GM12875 (cell line): Measurements from ENCODE around the gene SCYGR1.

ENCODE experiments used
- H3K4me3 ChIP-seq: one replicate; pipeline ENCODE4 v1.5.1; 2011; ENCODE audit warnings: low read depth, low read length, control low read depth
- TF ChIP-seq, protein P1 (sequence below): IDR thresholded peaks from 2 replicates; pipeline ENCODE4 v1.5.1; 2011; ENCODE audit warnings: low read depth, mild to moderate bottlenecking, control low read depth, inconsistent platforms, low read length, moderate library complexity, borderline replicate concordance; ENCODE audit not compliant: insufficient read depth

The SCYGR1 gene

DNA sequence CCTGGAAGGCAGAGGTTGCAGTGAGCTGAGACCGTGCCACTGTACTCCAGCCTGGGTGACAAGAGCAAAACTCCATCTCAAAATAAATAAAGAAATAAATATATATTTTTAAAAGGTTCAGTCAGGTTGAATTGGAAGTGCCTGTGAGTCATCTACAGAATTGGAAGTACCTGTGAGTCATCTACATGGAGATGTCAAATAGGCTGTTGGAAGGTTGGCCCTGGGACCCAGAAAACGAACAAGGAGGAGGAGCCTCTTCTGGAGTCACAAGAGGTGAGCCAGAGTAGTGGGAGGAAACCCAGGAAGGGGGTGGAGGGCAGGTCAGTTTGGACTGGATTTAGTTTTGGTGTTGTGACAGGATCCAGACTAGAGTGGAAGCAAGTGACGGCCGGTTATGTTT lies 15.2 kb upstream of the SCYGR1 start:
- TF ChIP-seq, protein P1, sequence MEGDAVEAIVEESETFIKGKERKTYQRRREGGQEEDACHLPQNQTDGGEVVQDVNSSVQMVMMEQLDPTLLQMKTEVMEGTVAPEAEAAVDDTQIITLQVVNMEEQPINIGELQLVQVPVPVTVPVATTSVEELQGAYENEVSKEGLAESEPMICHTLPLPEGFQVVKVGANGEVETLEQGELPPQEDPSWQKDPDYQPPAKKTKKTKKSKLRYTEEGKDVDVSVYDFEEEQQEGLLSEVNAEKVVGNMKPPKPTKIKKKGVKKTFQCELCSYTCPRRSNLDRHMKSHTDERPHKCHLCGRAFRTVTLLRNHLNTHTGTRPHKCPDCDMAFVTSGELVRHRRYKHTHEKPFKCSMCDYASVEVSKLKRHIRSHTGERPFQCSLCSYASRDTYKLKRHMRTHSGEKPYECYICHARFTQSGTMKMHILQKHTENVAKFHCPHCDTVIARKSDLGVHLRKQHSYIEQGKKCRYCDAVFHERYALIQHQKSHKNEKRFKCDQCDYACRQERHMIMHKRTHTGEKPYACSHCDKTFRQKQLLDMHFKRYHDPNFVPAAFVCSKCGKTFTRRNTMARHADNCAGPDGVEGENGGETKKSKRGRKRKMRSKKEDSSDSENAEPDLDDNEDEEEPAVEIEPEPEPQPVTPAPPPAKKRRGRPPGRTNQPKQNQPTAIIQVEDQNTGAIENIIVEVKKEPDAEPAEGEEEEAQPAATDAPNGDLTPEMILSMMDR, result no peak

DNA sequence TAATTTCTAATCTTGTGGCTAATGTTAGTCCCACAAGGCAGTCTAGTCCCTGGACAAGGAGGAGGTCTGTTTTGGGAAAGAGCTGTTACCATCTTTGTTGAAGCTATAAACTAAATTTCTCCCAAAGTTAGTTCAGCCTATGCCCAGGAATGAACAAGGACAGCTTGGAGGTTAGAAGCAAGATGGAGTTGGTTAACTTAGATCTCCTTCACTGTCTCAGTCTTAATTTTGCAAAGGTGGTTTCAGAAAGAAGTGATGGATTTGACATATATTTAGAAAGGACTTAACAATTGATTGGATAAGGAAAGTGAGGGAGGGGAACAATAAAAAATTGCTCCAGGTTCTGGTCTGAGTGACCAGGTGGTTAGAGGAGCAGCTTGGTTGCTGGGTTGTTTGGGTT lies 14.6 kb upstream of the SCYGR1 start:
- no peak overlapping the region for H3K4me3 ChIP-seq
- TF ChIP-seq, protein P1, result no peak

More for the DNA sequence above, 15.2 kb upstream of the SCYGR1 start:
- H3K4me3 ChIP-seq, result no peak overlapping the region

DNA sequence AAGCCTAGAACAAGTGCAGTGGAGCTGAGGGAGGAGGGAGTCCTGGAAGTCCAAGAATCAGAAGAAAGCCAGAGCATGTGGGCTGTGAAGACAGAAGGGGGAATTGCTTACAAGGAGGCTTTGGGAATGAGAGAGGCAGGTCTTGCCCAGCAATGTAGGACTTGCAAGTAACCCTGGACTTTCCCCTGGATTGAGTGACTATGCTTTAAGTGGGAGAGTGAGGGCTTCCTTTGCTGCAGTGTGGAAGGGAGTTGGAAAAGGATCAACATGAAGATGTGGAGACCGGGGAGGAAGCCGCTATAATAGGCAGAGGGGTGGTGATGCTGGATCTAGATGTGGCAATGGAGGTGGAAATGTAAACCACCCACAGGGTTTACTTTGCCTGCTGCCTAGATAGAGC lies 13.8 kb upstream of the SCYGR1 start:
- H3K4me3 ChIP-seq, result no peak overlapping the region
- TF ChIP-seq, protein P1, result no peak

DNA sequence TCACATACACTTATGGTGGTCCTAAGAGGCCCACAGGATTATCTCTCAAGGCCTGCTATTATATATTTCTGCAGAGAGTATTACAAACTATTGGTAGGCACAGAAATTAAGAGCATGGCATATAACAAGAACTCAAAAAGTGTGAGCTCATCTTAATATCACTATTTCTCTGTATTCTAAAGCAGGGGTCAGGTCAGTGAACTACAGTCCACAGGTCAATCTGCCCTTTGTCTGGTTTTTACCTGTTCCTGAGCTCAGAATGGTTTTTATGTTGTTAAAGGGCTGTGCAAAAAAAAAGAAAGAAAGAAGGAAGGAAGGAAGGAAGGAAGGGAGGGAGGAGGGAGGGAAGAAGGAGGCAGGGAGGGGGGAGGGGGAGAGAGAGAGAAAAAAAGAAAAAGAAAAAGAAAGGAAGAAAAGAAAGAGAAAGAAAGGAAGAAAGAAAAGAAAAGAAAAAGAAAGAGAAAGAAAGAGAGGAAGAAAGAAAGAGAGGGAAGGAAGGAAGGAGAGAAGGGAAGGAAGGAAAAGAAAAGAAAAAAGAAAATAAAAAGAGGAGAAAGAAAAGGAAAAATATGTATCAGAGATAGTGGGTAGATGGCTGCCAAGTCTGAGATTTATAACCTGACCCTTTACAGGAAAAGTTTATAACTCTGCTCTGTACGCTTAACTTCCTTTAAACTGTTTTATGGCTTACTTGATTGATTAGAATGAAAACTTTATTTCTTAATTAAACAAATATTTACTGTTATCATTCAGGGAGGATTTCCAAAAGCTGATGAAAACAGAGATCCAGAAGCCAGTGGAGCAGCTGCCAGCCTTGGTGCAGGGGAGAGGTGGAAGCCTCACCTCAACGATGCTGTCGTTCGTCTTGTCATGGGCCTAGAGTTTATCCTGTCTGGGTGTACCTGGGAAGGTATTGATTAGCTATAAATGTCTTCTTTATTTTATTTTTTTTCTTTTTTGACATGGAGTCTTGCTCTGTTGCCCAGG lies 11.2 kb upstream of the SCYGR1 start:
- TF ChIP-seq, protein P1, result no peak
- H3K4me3 ChIP-seq, result no peak overlapping the region

DNA sequence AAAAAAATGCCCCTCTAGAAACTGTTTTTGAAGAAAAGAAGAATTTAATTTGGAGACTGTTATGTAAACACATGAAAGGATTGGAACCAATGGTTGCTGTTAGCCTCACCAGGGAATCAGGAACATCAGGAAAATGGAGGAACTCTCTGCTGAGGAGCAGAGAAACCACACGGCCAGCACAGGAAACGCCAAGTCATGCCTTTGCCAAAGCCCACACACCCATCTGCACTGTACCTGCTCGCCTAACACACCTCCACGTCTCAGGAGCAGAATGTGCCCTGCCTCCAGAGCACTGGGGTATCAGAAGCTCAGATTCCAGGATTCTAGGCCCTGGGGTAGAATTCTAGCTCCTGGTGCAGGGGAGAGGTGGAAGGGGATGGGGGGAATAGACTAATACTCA lies 9.8 kb upstream of the SCYGR1 start:
- no peak overlapping the region for H3K4me3 ChIP-seq
- TF ChIP-seq, protein P1, result no peak

DNA sequence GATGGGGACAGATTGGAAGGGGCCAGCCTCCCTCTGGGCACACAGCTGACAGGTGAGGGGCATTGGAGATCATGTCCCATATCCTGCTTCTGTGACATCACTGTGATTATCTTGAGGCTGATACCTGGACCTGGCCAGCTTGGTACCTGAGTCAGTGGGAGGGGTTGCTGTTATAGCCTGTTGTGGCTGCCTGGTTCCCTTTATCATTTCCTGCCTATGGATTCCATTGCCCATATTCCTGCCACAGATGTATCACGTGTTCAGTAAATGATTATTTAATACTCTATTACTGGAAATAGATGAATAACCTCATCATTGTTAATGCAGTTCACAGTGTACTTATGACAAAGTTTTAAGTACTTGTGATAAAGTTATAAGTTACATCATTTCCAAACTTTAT lies 7.8 kb upstream of the SCYGR1 start:
- no peak overlapping the region for H3K4me3 ChIP-seq
- TF ChIP-seq, protein P1, result no peak

DNA sequence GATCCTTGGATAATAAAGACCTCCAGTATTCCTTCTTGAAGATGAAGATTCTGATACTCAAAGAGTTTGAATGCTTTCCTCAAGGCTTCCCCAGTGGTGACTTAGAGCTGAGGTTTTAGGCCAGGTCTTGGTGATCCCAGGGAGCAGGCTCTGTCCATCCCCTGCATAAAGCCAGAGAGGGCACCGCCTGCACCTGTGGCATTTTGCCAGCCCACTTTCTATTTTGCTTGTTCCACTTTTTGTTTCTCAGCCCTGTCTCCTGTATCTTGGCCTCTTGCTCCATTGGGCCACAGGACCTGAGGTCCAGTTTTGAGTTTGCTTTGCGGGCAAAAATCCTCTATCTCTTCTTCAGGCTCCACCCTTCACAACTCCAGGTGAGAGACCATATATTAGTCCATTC lies 6.7 kb upstream of the SCYGR1 start:
- no peak overlapping the region for H3K4me3 ChIP-seq
- TF ChIP-seq, protein P1, result no peak
